Psoas muscle (tissue), 8 donors: ENCODE results near the gene ATP8A2. TPM values are rescaled to one million over a fixed set of nuclear protein-coding genes. Genes with fewer than 3 reads are reported as not detected.

Experiments
- ATAC-seq, 4 donors: fragments of 200-7000 bp; cut with Tn5 transposase; one replicate each; pipeline ENCODE4 v1.9.1; 2020; ENCODE audit warnings: moderate library complexity in 3 of 4, mild to moderate bottlenecking in 2 of 4
- DNase-seq, 2 donors: peaks; one replicate each; pipeline ENCODE4 v3.0.0-alpha.2; 2020
- H3K27ac ChIP-seq: fragments of 200-600 bp; one replicate; pipeline ENCODE4 v1.8.0; 2022
- H3K27me3 ChIP-seq, 3 donors: fragments of 200-600 bp in 1 of 3; one replicate each; pipeline versions ENCODE4 v1.6.1 to v1.8.0; 2013 to 2022; ENCODE audit warnings: low read length in 2 of 3, mild to moderate bottlenecking in 2 of 3, moderate library complexity in 1 of 3; ENCODE audit not compliant: insufficient read depth in 3 of 3
- H3K36me3 ChIP-seq, 2 donors: fragments of 200-600 bp in 1 of 2; one replicate each; pipeline versions ENCODE4 v1.6.1 to v1.8.0; 2013 to 2022; ENCODE audit warnings: low read depth in 1 of 2, mild to moderate bottlenecking in 1 of 2, moderate library complexity in 1 of 2; ENCODE audit not compliant: insufficient read depth in 1 of 2
- H3K4me1 ChIP-seq: fragments of 200-600 bp; one replicate; pipeline ENCODE4 v1.8.0; 2022
- H3K4me3 ChIP-seq: fragments of 200-600 bp; one replicate; pipeline ENCODE4 v1.8.0; 2022; ENCODE audit warnings: mild to moderate bottlenecking
- H3K9me3 ChIP-seq: fragments of 200-600 bp; one replicate; pipeline ENCODE4 v1.8.0; 2022
- CTCF ChIP-seq: fragments of 200-600 bp; IDR thresholded peaks from one replicate; pipeline ENCODE4 v1.8.0; 2022; ENCODE audit warnings: antibody characterized with exemption
- WGBS, 3 donors: extraction: QIAGEN DNeasy Blood & Tissue Kit; methylation state at CpG; one replicate each; pipeline versions ENCODE4 v1.1.6 to v1.1.7; 2013; 5-methylcytosine and 5-hydroxymethylcytosine counted together
- intact Hi-C, 2 donors: fragments of 100-400 bp; cut with DNase I; formaldehyde crosslinking; loops; one replicate each; pipeline versions ENCODE4 v1.11.0 to v1.14.2; 2022
- polyA plus RNA-seq, 3 donors: library from polyadenylated mRNA; stranded (reverse); fragments of 200-250 nt; gene quantifications; one replicate each; pipeline ENCODE4 v1.2.3, GENCODE V29; 2013
- total RNA-seq, 4 donors: library from RNA; stranded (reverse); fragmentation: NEBNext Ultra II Directional in 2 of 4; extraction: Animal tissue kit (Norgen Biotek cat#: 25700) in 2 of 4; gene quantifications; one replicate each; pipeline versions ENCODE4 v1.2.1 to v1.2.4, GENCODE V29; 2021 to 2023
- donor health status: healthy with polysubstance abuse.
- donor health status: DM: no; HTN: no; CAD: no; lungs with moderate emphysema.
- donor health status: Bipolar disorder and iron deficiency.
- donor health status: healthy.
- donor health status: DM: yes; HTN: yes; CAD: no.
- donor health status: DM: no; HTN: no; CAD: no.
- donor health status: DM: no; HTN: no; CAD: no.
- donor health status: DM: yes; HTN: yes; CAD: no.

Gene ATP8A2
- total and polyA plus RNA-seq, 7 donors: 0.02 to 0.22 (median 0.04) TPM; not detected in 2

- H3K4me1 ChIP-seq: no peaks in the 10 kb centered on the region
- H3K9me3 ChIP-seq: no peaks in the 10 kb centered on the region
- no peaks in the 10 kb centered on the region for H3K36me3 ChIP-seq
- intact Hi-C loops: no loop called here
- no peaks in the 10 kb centered on the region for H3K27me3 ChIP-seq
- WGBS, 3 donors: 81 to 95% (median 84%) methylated on average over 4 of the region's 4 CpGs
- DNase-seq (no peak), ATAC-seq (no peak)
- no peak overlapping the region for H3K27ac ChIP-seq
- H3K4me3 ChIP-seq: no peak overlapping the region
- no peak for TF ChIP-seq CTCF
These were observed 657.9 kb downstream of the ATP8A2 start for GRCh38 chr13:26029581-26030136.

- Histone ChIP-seq H3K27ac (no peak overlapping the region), H3K4me3 (no peak overlapping the region), H3K27me3 (no peaks in the 10 kb centered on the region), H3K4me1 (no peaks in the 10 kb centered on the region), H3K9me3 (no peaks in the 10 kb centered on the region), H3K36me3 (no peaks in the 10 kb centered on the region)
- DNase-seq (no peak), ATAC-seq (no peak)
- no peak for TF ChIP-seq CTCF
- intact Hi-C loops: no loop called here
- 96 to 98% (median 97%) methylated on average over 4 of the region's 4 CpGs for WGBS, 3 donors
These were observed 658.6 kb downstream of the ATP8A2 start for GRCh38 chr13:26030331-26030730.

GRCh38 chr13:26034018-26034417 is 662.2 kb downstream of the ATP8A2 start:
- 53 to 80% (median 72%) methylated on average over 3 of the region's 3 CpGs for WGBS, 3 donors
- H3K9me3 ChIP-seq: no peaks in the 10 kb centered on the region
- intact Hi-C loops: no loop called here
- H3K36me3 ChIP-seq: no peaks in the 10 kb centered on the region
- no peaks in the 10 kb centered on the region for H3K4me1 ChIP-seq
- DNase-seq: no peak
- H3K27me3 ChIP-seq: no peaks in the 10 kb centered on the region
- no peak overlapping the region for H3K4me3 ChIP-seq
- no peak for ATAC-seq
- no peak overlapping the region for H3K27ac ChIP-seq
- TF ChIP-seq CTCF: no peak

GRCh38 chr13:26036383-26036782 is 664.6 kb downstream of the ATP8A2 start:
- intact Hi-C loops: no loop called here
- H3K4me1 ChIP-seq: no peaks in the 10 kb centered on the region
- DNase-seq: no peak
- WGBS, 3 donors: 72 to 96% (median 82%) methylated on average over 4 of the region's 4 CpGs
- no peak for ATAC-seq
- H3K4me3 ChIP-seq: no peak overlapping the region
- H3K9me3 ChIP-seq: no peaks in the 10 kb centered on the region
- no peak for TF ChIP-seq CTCF
- H3K36me3 ChIP-seq: no peaks in the 10 kb centered on the region
- no peak overlapping the region for H3K27ac ChIP-seq
- H3K27me3 ChIP-seq: no peaks in the 10 kb centered on the region

- H3K4me1 ChIP-seq: no peaks in the 10 kb centered on the region
- intact Hi-C loops: no loop called here
- no peaks in the 10 kb centered on the region for H3K36me3 ChIP-seq
- no peaks in the 10 kb centered on the region for H3K9me3 ChIP-seq
- TF ChIP-seq CTCF: peak; percentile 52
- 47 to 56% (median 49%) methylated on average over 2 of the region's 2 CpGs for WGBS, 3 donors
- H3K27me3 ChIP-seq: no peaks in the 10 kb centered on the region
- peak in 3 of 4 donors; percentile 59 to 77 (median 61) for ATAC-seq
- DNase-seq: no peak
- no peak overlapping the region for H3K27ac ChIP-seq
- H3K4me3 ChIP-seq: no peak overlapping the region
These were observed 665.5 kb downstream of the ATP8A2 start for GRCh38 chr13:26037302-26037701.
